T-helper 9 cell (primary cell): ENCODE data around the gene PIGM.

Experiments
- DNase-seq: peaks from one replicate; pipeline ENCODE4 v3.0.0-alpha.2; 2020

PIGM gene

DNA sequence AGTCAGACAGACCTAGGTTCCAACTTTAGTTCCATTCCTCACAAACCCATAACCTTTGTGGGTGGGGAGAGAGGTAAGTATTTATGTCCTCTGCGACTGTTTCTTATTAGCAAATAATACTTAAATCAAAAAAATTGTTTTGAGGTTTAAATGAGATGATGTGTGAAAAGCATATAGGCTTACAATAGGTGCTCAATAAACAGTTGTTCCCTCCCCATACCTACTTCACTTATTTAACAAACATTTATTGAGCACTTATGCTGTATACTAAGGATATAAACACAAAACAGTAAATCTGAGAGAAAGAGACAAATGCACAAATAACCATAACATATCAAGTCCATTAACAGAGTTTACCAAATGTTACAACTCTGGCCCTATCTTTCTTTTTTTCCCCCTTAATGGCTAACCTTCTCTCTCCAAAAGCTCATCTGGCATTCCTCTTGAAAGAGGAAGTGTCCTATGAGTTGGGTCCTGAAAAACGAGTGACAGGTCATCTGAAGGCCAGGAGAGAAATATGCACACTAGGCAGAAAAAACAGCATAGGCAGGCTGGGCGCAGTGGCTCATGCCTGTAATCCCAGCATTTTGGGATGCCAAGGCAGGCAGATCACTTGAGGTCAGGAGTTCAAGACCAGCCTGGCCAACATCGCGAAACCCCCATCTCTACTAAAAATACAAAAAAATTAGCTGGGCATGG lies 10.3 kb downstream of the PIGM start:
- DNase-seq = no peak

DNA sequence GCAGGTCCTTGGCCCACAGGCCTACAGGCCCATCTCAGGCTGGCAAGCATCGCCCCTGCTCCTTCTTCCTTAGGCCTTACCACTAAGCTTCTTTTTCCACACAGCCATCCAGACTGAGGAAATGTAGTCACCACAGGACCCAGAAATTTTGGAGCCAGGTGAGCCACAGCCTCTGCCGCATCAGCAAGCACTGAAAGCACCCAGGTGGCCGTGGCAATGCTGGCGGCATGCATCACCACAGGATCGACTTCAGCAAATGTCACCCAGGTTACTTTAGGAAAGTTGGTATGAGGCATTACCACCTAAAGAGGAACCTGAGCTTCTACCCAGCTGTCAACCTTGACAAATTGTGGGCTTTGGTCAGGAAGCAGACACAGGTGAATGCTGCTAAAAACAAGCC lies 11.6 kb downstream of the PIGM start:
- DNase-seq = no peak

DNA sequence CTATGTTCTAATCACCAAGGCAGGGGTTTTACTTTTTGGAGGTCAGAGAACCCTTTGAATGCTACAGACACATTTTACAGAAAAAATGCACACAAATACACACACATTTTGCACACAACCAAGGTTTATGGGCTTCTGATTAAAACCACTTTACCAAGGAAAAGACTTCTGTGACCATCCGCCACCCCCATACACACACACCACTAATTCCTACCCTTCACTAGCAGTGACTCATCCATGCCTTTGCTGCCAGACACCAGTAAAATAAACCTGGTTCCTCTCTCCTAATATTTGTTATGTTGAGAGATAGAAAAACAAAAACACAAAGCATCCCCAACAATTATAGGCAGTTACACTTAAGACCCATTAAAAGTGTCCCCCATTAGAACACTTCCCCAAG lies 12.9 kb downstream of the PIGM start:
- DNase-seq = no peak

DNA sequence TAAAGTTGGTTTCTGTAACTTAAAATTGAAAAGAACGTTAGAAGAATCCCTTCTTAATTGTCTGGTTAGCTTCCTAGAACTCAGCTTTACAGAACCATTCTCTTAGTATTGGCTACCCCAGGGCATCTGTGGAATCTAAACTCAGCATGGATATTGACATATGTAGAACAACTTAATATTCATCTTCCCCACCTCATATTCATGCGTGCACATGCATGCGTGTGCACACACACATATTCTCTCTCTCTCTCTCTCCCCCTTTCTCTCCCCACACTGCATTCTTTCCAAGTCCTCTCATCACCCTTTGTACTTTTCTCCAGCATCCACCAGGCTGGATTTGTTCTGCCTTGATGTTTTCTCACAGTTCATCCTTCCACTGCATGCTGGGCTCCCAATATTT lies 13.4 kb downstream of the PIGM start:
- no peak for DNase-seq

DNA sequence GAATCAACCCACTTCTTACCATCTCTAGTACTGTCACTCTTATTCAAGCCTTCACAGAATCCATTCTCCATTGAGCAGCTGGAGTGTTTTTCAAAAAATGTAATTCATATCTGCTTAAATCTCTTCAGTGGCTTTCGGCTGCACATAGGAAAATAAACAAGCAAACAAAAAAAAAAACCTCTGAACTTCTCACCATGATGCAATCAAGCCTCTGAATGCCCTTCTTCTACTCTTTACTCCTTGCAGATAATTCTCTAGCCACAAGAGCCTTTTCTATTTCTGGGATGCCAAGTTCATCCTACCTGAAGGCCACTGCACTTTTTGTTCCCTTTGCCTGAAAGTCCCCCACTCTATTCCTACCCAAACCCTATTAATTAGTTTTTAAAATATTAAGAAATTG lies 14.2 kb downstream of the PIGM start:
- DNase-seq = no peak

DNA sequence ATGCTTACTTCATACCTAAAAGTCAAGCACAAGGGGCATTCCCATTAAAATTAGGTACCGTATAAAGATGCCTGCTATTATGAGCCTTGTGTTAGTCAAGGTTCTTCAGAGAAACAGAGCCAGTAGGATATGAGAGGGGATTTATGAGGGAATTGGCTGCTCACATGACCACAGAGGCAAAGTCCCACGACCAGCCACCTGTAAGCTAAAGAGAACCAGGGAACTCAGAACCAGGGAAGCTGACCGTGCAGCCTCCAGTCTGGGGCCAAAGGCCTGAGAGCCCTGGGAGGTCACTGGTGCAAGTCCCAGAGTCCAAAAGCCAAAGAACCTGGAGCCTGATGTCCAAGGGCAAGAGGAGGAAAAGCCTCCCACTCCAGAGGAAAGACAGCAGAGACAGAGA lies 20.0 kb downstream of the PIGM start:
- no peak for DNase-seq

DNA sequence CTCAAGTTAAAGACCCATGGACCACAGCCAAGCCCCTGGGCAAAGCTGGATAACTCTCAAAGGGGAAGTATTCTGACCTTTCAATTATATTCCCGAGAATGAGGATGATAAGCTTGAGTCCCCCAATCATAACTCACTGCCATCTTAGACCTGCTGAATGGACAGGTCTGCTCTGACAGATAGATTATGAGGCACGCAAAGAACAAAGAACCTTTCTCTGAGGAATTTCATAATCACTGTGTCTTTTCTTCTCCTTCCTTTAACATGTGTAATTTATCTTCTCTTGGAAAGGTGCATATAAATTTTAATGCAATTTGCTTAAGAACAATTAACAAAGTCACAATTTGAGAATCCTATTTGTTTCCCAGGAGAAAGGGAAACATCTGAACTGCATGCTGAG lies 22.0 kb downstream of the PIGM start:
- DNase-seq = no peak

DNA sequence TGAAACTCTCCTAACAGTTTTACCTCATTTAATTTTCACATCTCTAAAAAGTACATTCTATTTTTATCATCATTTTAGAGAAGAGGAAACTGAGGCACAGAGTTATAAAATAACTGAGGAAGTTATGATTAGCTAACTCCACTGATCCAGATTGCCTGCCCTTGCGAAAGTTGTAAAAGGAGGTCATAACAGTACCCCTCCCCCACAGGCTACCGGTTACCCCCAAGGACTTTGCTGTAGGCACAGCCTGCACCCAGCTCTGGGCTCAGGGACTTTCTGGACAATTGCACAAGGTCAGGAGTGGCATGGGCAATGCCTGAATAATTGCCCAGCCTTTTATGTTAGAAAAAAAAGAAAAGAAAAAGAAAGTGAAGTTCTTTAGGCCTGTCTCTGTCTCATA lies 22.7 kb downstream of the PIGM start:
- no peak for DNase-seq

DNA sequence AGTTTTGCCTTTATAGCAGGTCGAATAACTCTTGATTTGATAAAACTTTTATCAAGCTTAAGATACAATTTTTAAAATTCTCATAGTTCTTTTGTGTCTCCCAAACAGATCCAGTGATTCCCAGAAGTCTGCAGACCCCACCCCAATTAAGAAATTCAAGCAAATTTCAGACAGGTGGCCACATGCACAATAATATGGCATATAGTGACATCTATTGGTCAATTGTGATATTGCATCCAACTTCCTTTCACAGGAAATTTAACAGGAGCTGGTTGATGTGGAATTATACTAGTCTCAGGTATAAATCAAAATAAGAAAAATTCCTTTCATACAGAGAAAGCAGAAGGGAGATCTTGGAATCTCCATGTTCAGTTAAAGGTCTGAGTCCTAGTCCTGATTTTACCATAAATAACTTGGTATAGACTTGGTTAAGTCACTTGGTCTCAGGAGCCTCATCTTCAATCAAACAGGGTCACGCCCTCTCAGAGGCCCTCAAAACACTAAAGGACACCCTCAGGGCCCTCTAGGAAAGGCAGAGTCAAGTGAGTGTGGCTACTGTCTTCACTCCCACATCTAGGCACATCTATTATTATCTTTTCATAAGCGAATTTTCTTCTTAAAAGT lies 24.1 kb downstream of the PIGM start:
- no peak for DNase-seq

DNA sequence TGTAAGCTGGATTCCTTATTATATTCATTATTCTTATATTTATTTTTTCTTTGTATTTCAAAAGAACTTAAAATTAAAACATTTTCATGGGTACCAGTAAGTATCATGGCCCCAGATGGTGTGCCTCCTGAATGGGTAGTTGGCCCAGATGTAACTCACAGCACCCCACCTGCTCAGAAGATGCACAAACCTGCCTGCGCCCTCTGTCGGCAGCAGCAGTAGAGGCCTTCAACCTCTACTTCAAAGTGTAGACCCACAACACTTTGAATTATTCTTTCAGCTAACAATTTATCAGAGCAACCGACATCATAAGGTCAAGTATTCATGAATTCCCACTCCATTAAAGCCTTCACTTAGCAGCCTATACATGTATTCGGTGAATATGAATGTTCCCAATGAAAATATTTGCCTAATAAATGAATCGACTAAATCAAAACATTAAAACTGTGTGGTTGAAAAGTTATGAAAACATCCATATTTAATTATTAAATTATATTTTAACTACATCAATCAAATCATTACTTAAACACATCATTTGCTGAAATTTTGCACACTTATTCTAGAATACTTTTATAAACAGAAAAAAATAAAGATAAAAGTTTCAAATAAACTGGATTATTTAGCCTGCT lies 25.4 kb downstream of the PIGM start:
- DNase-seq = peak; percentile 60

DNA sequence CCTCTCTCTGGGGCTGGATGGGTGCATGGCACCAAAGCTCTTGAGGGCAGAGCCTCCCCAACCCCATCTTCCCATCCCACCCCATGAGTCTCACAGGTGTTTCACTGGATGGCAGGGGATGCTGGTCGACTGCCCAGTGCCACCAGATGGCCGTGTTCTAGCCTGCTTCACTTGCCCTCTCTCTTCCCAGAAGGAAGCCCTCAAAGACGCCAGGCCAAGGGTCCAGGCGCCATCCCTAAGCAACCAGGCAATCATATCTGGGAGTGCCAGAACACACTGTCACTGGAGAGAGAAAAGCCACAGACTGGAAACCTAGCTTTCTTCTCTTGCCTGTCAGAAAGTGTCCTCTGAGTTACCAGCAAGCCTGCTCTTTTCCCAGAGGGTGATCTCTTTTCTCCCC lies 26.7 kb downstream of the PIGM start:
- DNase-seq = no peak

DNA sequence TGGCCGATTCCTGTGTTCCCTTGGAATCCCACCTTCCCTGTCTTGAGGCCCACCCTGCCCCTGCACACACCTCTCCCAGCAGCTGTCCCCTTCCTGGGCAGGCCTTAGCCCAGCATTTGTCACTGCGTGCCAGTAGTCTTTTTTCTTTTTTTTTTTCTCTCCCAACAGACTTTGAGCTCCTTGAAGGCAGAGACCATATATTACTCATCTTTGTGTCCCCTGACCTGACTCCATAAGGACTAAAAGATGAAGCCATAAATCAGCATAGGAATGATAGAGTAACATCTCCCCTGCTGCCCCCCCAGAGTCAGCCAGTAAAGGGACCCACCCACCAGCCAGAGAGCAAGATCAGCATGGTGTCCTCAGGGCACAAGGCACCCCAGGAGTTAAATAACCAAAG lies 27.4 kb downstream of the PIGM start:
- DNase-seq = no peak

DNA sequence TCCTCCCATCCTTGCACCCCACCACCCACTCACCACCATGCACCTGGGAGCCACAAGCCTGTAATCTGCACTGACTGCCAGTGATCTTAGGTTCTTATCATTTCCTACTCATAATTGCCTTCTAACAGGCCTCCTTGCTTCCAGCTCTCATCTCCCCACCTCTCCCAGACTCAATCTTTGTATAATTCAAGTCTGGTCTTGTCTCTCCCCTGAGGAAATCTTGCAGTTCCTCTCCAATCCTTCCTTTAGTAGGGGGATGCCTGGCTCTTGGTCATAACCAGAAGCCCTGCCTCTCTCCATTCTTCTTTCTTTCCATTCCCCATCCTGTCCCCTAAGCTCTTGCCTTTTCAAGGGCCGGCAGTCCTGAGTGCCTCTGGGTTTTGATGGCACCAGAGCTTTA lies 27.8 kb downstream of the PIGM start:
- DNase-seq = no peak

DNA sequence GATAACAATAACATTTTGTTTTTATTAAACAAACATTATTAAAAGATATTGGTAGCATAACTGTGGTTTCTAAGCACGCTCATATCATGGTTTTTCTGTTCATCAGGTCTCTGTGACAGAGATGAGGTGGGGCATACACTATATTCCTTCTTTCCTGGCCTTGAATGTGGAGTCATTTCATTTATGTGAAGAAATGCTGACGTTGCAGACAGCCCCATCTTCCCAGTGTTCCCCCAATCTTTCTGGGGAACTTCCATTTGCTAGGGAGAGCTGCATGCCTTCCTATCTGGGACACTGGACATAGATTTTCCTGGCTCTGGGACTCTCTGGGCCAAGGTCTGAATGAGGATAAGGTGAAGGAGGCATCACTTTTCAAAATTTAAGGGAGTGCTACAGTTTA lies 30.4 kb downstream of the PIGM start:
- DNase-seq = no peak

DNA sequence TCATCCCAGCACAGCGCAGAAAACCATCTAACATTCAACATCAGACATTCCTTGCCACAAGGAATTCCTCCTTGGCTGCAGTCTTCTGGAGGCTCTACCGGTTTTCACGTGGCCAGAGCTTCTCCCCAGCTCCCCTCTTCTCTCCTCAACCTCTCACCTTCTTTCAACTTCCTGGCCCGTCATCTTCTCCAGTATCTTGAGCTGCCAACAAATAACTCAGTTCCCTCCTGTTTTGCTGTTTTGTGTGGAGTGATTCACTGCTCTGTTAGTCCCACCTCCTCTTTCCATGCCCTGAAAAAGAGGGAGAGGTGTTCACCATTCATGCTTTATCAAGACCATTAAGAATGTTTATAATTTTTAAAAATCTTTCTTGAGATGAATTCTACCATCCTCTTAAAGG lies 32.6 kb downstream of the PIGM start:
- DNase-seq = no peak

DNA sequence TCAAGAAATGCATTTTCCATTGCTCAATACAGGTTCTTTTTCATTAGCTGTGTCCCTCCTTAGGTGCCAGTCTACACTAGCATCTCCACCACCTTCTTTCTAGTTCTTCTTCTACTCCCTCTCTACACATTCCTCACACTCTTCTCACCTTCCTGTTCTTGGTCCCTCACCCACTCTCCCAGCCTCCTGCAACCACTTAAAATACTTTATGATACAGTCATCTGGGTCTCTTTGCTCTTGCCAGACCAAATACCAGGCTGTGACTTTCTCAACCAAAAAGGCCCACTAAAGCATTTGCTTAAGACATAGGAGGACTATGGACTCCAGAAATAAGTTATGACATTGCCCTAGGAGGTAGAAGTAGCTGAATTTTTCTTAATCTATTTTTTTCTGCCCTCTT lies 35.1 kb downstream of the PIGM start:
- DNase-seq = no peak

DNA sequence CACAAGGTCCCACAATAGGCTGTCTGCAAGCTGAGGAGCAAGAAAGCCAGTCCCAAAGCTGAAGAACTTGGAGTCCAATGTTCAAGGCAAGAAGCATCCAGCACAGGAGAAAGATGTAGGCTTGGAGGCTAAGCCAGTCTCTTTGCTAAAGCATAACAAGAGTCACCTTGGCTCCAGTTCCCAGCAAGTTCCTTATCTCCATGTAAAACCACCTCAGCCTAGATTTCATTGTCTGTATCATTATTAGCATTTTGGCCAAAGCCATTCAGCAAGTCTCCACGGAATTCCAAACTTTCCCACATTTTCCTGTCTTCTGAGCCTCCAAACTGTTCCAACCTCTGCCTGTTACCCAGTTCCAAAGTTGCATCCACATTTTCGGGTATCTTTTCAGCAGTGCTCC lies 36.9 kb downstream of the PIGM start:
- no peak for DNase-seq

DNA sequence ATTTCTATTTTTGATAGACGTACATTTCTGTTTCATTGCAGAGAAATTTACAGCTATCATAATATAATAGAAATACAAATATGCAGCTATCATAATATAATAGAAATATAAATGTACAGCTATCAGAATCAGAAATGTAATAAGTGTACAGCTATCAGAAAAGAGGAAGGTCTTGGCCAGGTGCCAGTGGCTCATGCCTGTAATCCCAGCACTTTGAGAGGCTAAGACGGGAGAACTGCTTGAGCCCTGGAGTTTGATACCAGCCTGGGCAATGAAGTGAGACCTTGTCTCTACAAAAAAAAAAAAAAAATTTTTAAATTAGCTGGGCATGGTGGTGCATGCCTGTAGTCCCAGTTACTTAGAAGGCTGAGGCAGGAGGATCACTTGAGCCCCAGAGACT lies 37.9 kb downstream of the PIGM start:
- no peak for DNase-seq

DNA sequence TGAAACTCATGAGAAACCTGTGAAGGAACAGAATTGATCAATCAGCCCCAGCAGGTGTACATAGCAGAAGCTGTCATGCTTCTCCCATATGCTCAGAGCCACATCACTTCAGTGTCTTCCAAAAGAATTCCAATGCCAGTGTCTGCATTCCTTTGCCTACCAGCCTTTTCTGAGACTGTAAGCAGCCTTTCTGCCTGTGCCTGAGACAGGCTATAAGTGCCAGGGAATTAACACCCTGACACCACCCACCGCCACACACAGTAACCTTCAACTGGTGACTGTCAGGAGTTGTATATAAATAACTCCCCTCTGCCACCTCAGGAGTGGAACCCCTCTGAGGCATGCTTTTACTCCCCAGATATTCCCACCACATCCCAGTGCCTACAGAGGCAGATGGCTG lies 39.6 kb downstream of the PIGM start:
- DNase-seq = no peak

DNA sequence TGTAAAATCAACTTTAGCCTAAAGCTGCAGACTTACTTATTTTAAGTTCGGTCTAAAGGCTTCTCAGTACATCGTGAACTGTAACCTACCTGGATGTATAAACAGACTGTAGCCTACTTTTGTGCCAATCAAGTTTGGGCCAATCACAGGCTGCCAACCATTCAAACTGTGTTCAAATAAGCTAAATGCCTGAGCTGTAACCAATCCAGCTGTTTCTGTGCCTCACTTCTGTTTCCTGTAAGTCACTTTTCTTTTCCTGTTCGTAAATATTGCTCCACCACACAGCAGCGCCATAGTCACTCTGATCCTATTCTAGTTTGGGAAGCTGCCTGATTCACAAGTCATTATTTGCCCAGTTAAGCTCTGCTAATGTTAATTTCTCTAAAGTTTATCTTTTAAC lies 40.3 kb downstream of the PIGM start:
- DNase-seq = no peak

DNA sequence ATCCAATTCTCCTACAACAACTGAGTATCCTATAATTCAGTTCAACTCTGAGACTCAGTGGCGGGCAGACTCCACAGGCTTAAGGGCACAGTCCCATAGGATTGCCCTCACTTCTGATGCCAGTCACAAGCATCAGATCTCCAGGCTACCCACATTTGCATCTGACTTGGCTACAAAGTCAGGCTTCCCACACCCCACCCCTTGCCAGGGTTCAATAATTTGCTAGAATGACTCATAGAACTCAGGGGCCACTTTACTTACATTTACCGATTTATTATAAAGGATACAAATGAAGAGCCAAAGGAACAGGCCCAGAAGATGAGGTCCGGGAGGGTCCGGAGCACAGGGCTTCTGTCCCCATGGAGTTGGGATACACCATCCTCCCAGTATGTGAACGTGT lies 41.8 kb downstream of the PIGM start:
- no peak for DNase-seq

DNA sequence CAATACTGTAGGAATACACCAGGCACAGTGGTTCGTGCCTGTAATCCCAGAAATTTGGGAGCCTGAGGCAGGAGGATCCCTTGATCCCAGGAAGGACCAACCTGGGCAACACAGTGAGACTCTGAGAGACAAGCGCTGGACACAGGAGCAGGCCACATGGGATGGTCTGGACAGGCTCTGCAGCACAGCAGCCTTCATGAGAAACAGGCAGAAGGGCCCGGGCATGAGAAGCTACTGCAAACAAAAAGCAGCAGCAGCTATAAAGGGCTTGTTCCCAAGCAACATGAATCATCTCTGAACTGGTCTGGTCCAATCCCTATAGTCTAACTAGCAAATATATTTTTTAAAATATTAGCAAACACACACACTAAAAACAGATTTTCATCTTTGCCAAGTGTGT lies 42.2 kb downstream of the PIGM start:
- no peak for DNase-seq

DNA sequence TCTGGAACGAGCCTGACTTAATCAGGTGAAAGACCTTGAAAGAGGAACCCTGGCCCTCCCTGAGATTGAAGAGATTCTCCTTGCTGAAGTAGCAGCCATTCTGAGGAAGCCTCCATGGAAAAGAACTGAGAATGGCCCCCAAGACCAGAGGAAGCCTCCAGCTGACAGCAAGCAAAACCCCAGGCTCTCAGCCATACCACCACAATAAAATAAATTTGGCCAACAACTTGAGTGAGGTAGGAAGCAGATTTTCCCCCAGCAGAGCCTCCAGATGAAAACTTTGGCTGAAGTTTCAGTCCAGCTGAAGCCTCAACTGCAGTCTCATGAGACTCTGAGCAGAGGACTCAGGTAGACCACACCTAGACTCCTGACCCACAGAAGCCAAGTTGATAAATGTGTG lies 43.8 kb downstream of the PIGM start:
- DNase-seq = no peak

DNA sequence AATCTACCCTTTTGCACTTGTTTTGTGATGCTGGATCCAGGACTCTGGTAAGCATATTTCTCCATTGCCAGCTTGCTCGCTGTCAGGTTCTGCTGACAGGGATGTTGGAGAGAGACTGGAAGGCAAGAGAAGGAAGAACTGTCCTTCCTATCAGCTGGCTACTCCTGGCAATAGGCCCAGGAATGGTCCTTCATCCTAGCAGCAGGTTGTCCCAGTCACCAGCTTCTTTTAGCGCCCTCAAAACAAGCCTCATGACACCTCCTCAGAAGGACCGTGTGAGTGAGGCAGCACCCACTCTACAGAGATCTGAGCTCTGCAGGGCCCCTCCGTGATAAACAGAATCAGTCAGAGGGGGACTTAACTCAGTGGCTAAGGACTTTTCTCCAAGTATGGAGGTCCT lies 44.6 kb downstream of the PIGM start:
- DNase-seq = no peak

DNA sequence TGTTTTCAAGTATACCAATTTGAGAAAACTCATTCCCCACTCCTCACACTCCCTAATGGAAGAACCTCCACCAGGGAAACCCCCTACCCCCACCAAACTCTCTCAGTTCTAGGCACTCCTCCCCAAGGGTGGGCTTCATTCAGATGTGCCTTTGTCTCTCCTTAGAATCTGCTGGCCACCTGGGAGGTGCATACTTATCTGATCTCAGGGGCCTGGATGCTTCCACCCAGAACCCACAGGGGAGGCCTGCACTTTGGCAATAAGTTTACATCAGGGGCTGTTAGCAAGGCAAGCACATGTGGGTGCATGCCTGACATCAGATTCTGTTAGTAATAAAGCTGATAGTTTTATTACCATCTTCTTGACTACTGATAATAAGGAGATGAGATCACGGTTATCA lies 45.3 kb downstream of the PIGM start:
- no peak for DNase-seq
